KMS-11 (cell line): Measurements from ENCODE around the gene TSPYL4.

Experiments
- H2AFZ ChIP-seq: fragments of 200-600 bp; sonication (generic); 2 replicates; pipeline ENCODE4 v1.6.1; 2016; ENCODE audit warnings: antibody characterized with exemption, mixed run types, low read depth
- H3K27ac ChIP-seq: fragments of 200-600 bp; sonication (generic); 2 replicates; pipeline ENCODE4 v1.6.1; 2016; ENCODE audit warnings: mild to moderate bottlenecking, mixed run types
- H3K27me3 ChIP-seq: fragments of 200-600 bp; sonication (generic); 2 replicates; pipeline ENCODE4 v1.6.1; 2017; ENCODE audit warnings: mild to moderate bottlenecking, low read depth, mixed run types, moderate library complexity; ENCODE audit not compliant: insufficient read depth
- H3K36me3 ChIP-seq: fragments of 200-600 bp; sonication (generic); 2 replicates; pipeline ENCODE4 v1.6.1; 2017; ENCODE audit warnings: mild to moderate bottlenecking, mixed run types; ENCODE audit not compliant: insufficient read depth
- H3K4me1 ChIP-seq: fragments of 200-600 bp; sonication (generic); 2 replicates; pipeline ENCODE4 v1.6.1; 2016; ENCODE audit warnings: mild to moderate bottlenecking, low read depth, mixed run types; ENCODE audit not compliant: poor library complexity, severe bottlenecking
- H3K4me2 ChIP-seq: fragments of 200-600 bp; sonication (generic); 2 replicates; pipeline ENCODE4 v1.7.0; 2016; ENCODE audit warnings: mild to moderate bottlenecking, mixed run types
- H3K4me3 ChIP-seq: fragments of 200-600 bp; sonication (generic); IDR thresholded peaks from 2 replicates; pipeline ENCODE4 v1.6.1; 2017; ENCODE audit warnings: low read depth, low read length, mixed read lengths; ENCODE audit not compliant: insufficient read depth
- H3K79me2 ChIP-seq: fragments of 200-600 bp; sonication (generic); 2 replicates; pipeline ENCODE4 v1.6.1; 2016; ENCODE audit warnings: low read depth, mixed run types; ENCODE audit not compliant: insufficient read depth
- H3K9ac ChIP-seq: fragments of 200-600 bp; sonication (generic); 2 replicates; pipeline ENCODE4 v1.6.1; 2016; ENCODE audit warnings: mild to moderate bottlenecking, mixed run types
- H4K20me1 ChIP-seq: fragments of 200-600 bp; sonication (generic); 2 replicates; pipeline ENCODE4 v1.6.1; 2016; ENCODE audit warnings: mild to moderate bottlenecking, mixed run types; ENCODE audit not compliant: insufficient read depth
- CTCF ChIP-seq: fragments of 200-600 bp; sonication (generic); conservative IDR thresholded peaks from 2 replicates; pipeline ENCODE4 v1.6.1; 2017; ENCODE audit warnings: low read depth, mild to moderate bottlenecking, antibody characterized with exemption, low read length, moderate library complexity, mixed read lengths

Gene TSPYL4

GRCh38 chr6:116253505-116254296 is at the start of gene TSPYL4:
Gene TSPYL4 (minus strand): TSS chr6:116254075. CDS start chr6:116254008, 67 bp downstream.
- H2AFZ ChIP-seq = peak within 1 kb of the TSS; percentile 92
- no peaks in the 10 kb centered on the region for H4K20me1 ChIP-seq
- no peaks in the 10 kb centered on the region for H3K27me3 ChIP-seq
- no peaks in the 10 kb centered on the region for H3K36me3 ChIP-seq
- H3K4me2 ChIP-seq = peak within 1 kb of the TSS; percentile 58
- H3K79me2 ChIP-seq = no peaks in the 10 kb centered on the region
- H3K27ac ChIP-seq = peak within 1 kb of the TSS; percentile 62; the same call in 1 of the 2 replicates
- no peak for TF ChIP-seq CTCF
- H3K4me1 ChIP-seq = peaks cover 4% of the 10 kb centered on the region
- H3K4me3 ChIP-seq = no peak within 1 kb of the TSS
- H3K9ac ChIP-seq = peak within 1 kb of the TSS; percentile 64

- Histone ChIP-seq H2AFZ (no peak overlapping the region), H3K4me3 (no peak overlapping the region), H3K4me2 (no peak overlapping the region), H3K79me2 (no peaks in the 10 kb centered on the region), H3K27me3 (no peaks in the 10 kb centered on the region), H3K9ac (no peak overlapping the region), H3K27ac (no peak overlapping the region), H4K20me1 (no peaks in the 10 kb centered on the region), H3K36me3 (no peaks in the 10 kb centered on the region), H3K4me1 (no peaks in the 10 kb centered on the region)
- no peak for TF ChIP-seq CTCF
Measured at GRCh38 chr6:116301104-116301503, 47.2 kb upstream of the TSPYL4 start.

- Histone ChIP-seq H3K4me1 (no peaks in the 10 kb centered on the region), H3K27me3 (no peaks in the 10 kb centered on the region), H3K4me3 (no peak overlapping the region), H3K9ac (no peak overlapping the region), H3K4me2 (no peak overlapping the region), H3K27ac (no peak overlapping the region), H2AFZ (no peak overlapping the region), H4K20me1 (no peaks in the 10 kb centered on the region), H3K36me3 (no peaks in the 10 kb centered on the region), H3K79me2 (no peaks in the 10 kb centered on the region)
- TF ChIP-seq CTCF = no peak
Measured at GRCh38 chr6:116300566-116300965, 46.7 kb upstream of the TSPYL4 start.

GRCh38 chr6:116298973-116299372 is 45.1 kb upstream of the TSPYL4 start:
- H3K9ac ChIP-seq = no peak overlapping the region
- no peaks in the 10 kb centered on the region for H3K36me3 ChIP-seq
- H2AFZ ChIP-seq = no peak overlapping the region
- no peaks in the 10 kb centered on the region for H3K27me3 ChIP-seq
- H3K4me3 ChIP-seq = no peak overlapping the region
- no peaks in the 10 kb centered on the region for H4K20me1 ChIP-seq
- no peak overlapping the region for H3K27ac ChIP-seq
- H3K4me2 ChIP-seq = no peak overlapping the region
- no peaks in the 10 kb centered on the region for H3K79me2 ChIP-seq
- H3K4me1 ChIP-seq = no peaks in the 10 kb centered on the region
- no peak for TF ChIP-seq CTCF
